ENCODE data around the gene MBP.
"Not testable (repeated sequence)": the region's sequence is repeated elsewhere in the genome, so short reads cannot be mapped to it uniquely, and the experiment has no call there.

Gene MBP

GRCh38 chr18:76993573-76993972 lies 139.0 kb downstream of the MBP start:
- Mint-ChIP-seq H3K4me3 (no peak overlapping the region), H3K9me3 (no peaks in the 10 kb centered on the region), H3K27me3 (no peaks in the 10 kb centered on the region), H3K4me1 (peaks cover 23% of the 10 kb centered on the region), H3K27ac (ENCODE audit: low read depth) (no peak overlapping the region), H3K36me3 (ENCODE audit: insufficient read depth) (peaks cover 6% of the 10 kb centered on the region)
- ATAC-seq (replicated peaks; ENCODE audit: extremely low read depth, poor library complexity, severe bottlenecking) (no peak), DNase-seq (ENCODE audit: low spot score in 2 of 2) (no peak)

- no peak for DNase-seq (ENCODE audit: low spot score in 2 of 2)
- ATAC-seq (replicated peaks; ENCODE audit: extremely low read depth, poor library complexity, severe bottlenecking) = no peak
- no peak overlapping the region for H3K4me3 Mint-ChIP-seq
- no peaks in the 10 kb centered on the region for H3K9me3 Mint-ChIP-seq
- H3K27ac Mint-ChIP-seq (ENCODE audit: low read depth) = no peak overlapping the region
- H3K4me1 Mint-ChIP-seq = peaks cover 26% of the 10 kb centered on the region
- peaks cover 6% of the 10 kb centered on the region for H3K36me3 Mint-ChIP-seq (ENCODE audit: insufficient read depth)
- H3K27me3 Mint-ChIP-seq = no peaks in the 10 kb centered on the region
These were observed 139.5 kb downstream of the MBP start for GRCh38 chr18:76993085-76993382.

GRCh38 chr18:76992226-76993084 lies 140.1 kb downstream of the MBP start:
- H3K4me1 Mint-ChIP-seq = peaks cover 27% of the 10 kb centered on the region
- DNase-seq (ENCODE audit: low spot score in 2 of 2) = no peak

GRCh38 chr18:76991021-76991688 lies 141.4 kb downstream of the MBP start:
- Mint-ChIP-seq H3K4me3 (no peak overlapping the region), H3K4me1 (peaks cover 27% of the 10 kb centered on the region), H3K27me3 (no peaks in the 10 kb centered on the region), H3K36me3 (ENCODE audit: insufficient read depth) (peaks cover 7% of the 10 kb centered on the region), H3K27ac (ENCODE audit: low read depth) (peak overlapping the region; percentile 15), H3K9me3 (no peaks in the 10 kb centered on the region)
- DNase-seq (ENCODE audit: low spot score in 2 of 2) (no peak), ATAC-seq (replicated peaks; ENCODE audit: extremely low read depth, poor library complexity, severe bottlenecking) (no peak)

More at GRCh38 chr18:76992226-76993084, 140.1 kb downstream of the MBP start:
- Mint-ChIP-seq H3K36me3 (ENCODE audit: insufficient read depth) (peaks cover 6% of the 10 kb centered on the region), H3K9me3 (no peaks in the 10 kb centered on the region), H3K27me3 (no peaks in the 10 kb centered on the region), H3K4me3 (no peak overlapping the region), H3K27ac (ENCODE audit: low read depth) (no peak overlapping the region)
- no peak for ATAC-seq (replicated peaks; ENCODE audit: extremely low read depth, poor library complexity, severe bottlenecking)

GRCh38 chr18:76990343-76991020 lies 142.1 kb downstream of the MBP start:
- Mint-ChIP-seq H3K27ac (ENCODE audit: low read depth) (peak overlapping the region; percentile 15), H3K4me1 (peaks cover 24% of the 10 kb centered on the region)
- not testable (repeated sequence) for H3K4me3 Mint-ChIP-seq; H3K36me3 Mint-ChIP-seq (ENCODE audit: insufficient read depth); ATAC-seq (replicated peaks; ENCODE audit: extremely low read depth, poor library complexity, severe bottlenecking); H3K27me3 Mint-ChIP-seq; H3K9me3 Mint-ChIP-seq; DNase-seq (ENCODE audit: low spot score in 2 of 2)

- Mint-ChIP-seq H3K27ac (ENCODE audit: low read depth) (no peak overlapping the region), H3K4me3 (no peak overlapping the region), H3K27me3 (no peaks in the 10 kb centered on the region), H3K9me3 (no peaks in the 10 kb centered on the region), H3K36me3 (ENCODE audit: insufficient read depth) (peaks cover 10% of the 10 kb centered on the region), H3K4me1 (peaks cover 21% of the 10 kb centered on the region)
- DNase-seq (ENCODE audit: low spot score in 2 of 2) (no peak), ATAC-seq (replicated peaks; ENCODE audit: extremely low read depth, poor library complexity, severe bottlenecking) (no peak)
These were observed 142.9 kb downstream of the MBP start for GRCh38 chr18:76989647-76990190.

GRCh38 chr18:76988827-76989646 lies 143.5 kb downstream of the MBP start:
- Mint-ChIP-seq H3K4me3 (no peak overlapping the region), H3K27me3 (no peaks in the 10 kb centered on the region), H3K27ac (ENCODE audit: low read depth) (no peak overlapping the region), H3K9me3 (no peaks in the 10 kb centered on the region), H3K4me1 (peaks cover 21% of the 10 kb centered on the region), H3K36me3 (ENCODE audit: insufficient read depth) (peaks cover 12% of the 10 kb centered on the region)
- ATAC-seq (replicated peaks; ENCODE audit: extremely low read depth, poor library complexity, severe bottlenecking) (no peak), DNase-seq (ENCODE audit: low spot score in 2 of 2) (no peak)

GRCh38 chr18:76988031-76988826 lies 144.4 kb downstream of the MBP start:
- H3K36me3 Mint-ChIP-seq (ENCODE audit: insufficient read depth) = peaks cover 15% of the 10 kb centered on the region
- ATAC-seq (replicated peaks; ENCODE audit: extremely low read depth, poor library complexity, severe bottlenecking) = no peak
- no peaks in the 10 kb centered on the region for H3K9me3 Mint-ChIP-seq
- peak overlapping the region; percentile 65 for H3K27ac Mint-ChIP-seq (ENCODE audit: low read depth)
- H3K4me3 Mint-ChIP-seq = no peak overlapping the region
- H3K4me1 Mint-ChIP-seq = peaks cover 25% of the 10 kb centered on the region
- no peak for DNase-seq (ENCODE audit: low spot score in 2 of 2)
- H3K27me3 Mint-ChIP-seq = no peaks in the 10 kb centered on the region

GRCh38 chr18:76986406-76986805 lies 146.2 kb downstream of the MBP start:
- H3K27ac Mint-ChIP-seq (ENCODE audit: low read depth) = no peak overlapping the region
- H3K9me3 Mint-ChIP-seq = no peaks in the 10 kb centered on the region
- ATAC-seq (replicated peaks; ENCODE audit: extremely low read depth, poor library complexity, severe bottlenecking) = no peak
- peaks cover 19% of the 10 kb centered on the region for H3K36me3 Mint-ChIP-seq (ENCODE audit: insufficient read depth)
- peaks cover 23% of the 10 kb centered on the region for H3K4me1 Mint-ChIP-seq
- H3K27me3 Mint-ChIP-seq = no peaks in the 10 kb centered on the region
- H3K4me3 Mint-ChIP-seq = no peak overlapping the region
- no peak for DNase-seq (ENCODE audit: low spot score in 2 of 2)

- no peak overlapping the region for H3K4me3 Mint-ChIP-seq
- H3K4me1 Mint-ChIP-seq = peaks cover 19% of the 10 kb centered on the region
- H3K27me3 Mint-ChIP-seq = no peaks in the 10 kb centered on the region
- no peak for DNase-seq (ENCODE audit: low spot score in 2 of 2)
- H3K36me3 Mint-ChIP-seq (ENCODE audit: insufficient read depth) = peaks cover 21% of the 10 kb centered on the region
- no peak for ATAC-seq (replicated peaks; ENCODE audit: extremely low read depth, poor library complexity, severe bottlenecking)
- no peak overlapping the region for H3K27ac Mint-ChIP-seq (ENCODE audit: low read depth)
- no peaks in the 10 kb centered on the region for H3K9me3 Mint-ChIP-seq
These were observed 146.7 kb downstream of the MBP start for GRCh38 chr18:76985951-76986236.

GRCh38 chr18:76985156-76985950 lies 147.2 kb downstream of the MBP start:
- no peaks in the 10 kb centered on the region for H3K27me3 Mint-ChIP-seq
- H3K4me1 Mint-ChIP-seq = peaks cover 13% of the 10 kb centered on the region
- peaks cover 18% of the 10 kb centered on the region for H3K36me3 Mint-ChIP-seq (ENCODE audit: insufficient read depth)
- ATAC-seq (replicated peaks; ENCODE audit: extremely low read depth, poor library complexity, severe bottlenecking) (no peak), DNase-seq (ENCODE audit: low spot score in 2 of 2) (no peak)
- no peaks in the 10 kb centered on the region for H3K9me3 Mint-ChIP-seq
- H3K27ac Mint-ChIP-seq (ENCODE audit: low read depth) = no peak overlapping the region
- H3K4me3 Mint-ChIP-seq = no peak overlapping the region

Data from central memory CD8-positive, alpha-beta T cell (primary cell).